Left lung (tissue), 10 donors: ENCODE measurements around the gene RBP2. TPM values are rescaled to one million over a fixed set of nuclear protein-coding genes. Genes with fewer than 3 reads are reported as not detected.
"Not testable (repeated sequence)": the region's sequence is repeated elsewhere in the genome, so short reads cannot be mapped to it uniquely, and the experiment has no call there.

Experiments used
- ATAC-seq: fragments of 200-7000 bp; cut with Tn5 transposase; one replicate; pipeline ENCODE4 v1.9.1; 2020; ENCODE audit warnings: moderate library complexity
- DNase-seq, 4 donors: peaks; one replicate each; pipeline ENCODE4 v3.0.0-alpha.2; 2013 to 2020
- H3K27ac ChIP-seq, 2 donors: fragments of 200-600 bp; sonication (generic) in 1 of 2; one replicate each; pipeline versions ENCODE4 v1.5.0 to v1.8.0; 2020 to 2021
- H3K27me3 ChIP-seq, 2 donors: fragments of 200-600 bp; sonication (generic) in 1 of 2; one replicate each; pipeline versions ENCODE4 v1.5.0 to v1.8.0; 2020 to 2021
- H3K36me3 ChIP-seq, 2 donors: fragments of 200-600 bp; sonication (generic) in 1 of 2; one replicate each; pipeline versions ENCODE4 v1.5.0 to v1.8.0; 2020 to 2021
- H3K4me1 ChIP-seq, 2 donors: fragments of 200-600 bp; one replicate each; pipeline ENCODE4 v1.8.0; 2021
- H3K4me3 ChIP-seq, 2 donors: fragments of 200-600 bp; sonication (generic) in 1 of 2; one replicate each; pipeline versions ENCODE4 v1.5.0 to v1.8.0; 2020 to 2021; ENCODE audit warnings: mild to moderate bottlenecking in 1 of 2
- H3K9me3 ChIP-seq, 2 donors: fragments of 200-600 bp; sonication (generic) in 1 of 2; one replicate each; pipeline versions ENCODE4 v1.5.0 to v1.8.0; 2020 to 2021
- CTCF ChIP-seq, 2 donors: fragments of 200-600 bp; sonication (generic) in 1 of 2; IDR thresholded peaks; one replicate each; pipeline versions ENCODE4 v1.5.0 to v1.8.0; 2021; ENCODE audit warnings: antibody characterized with exemption in 2 of 2
- intact Hi-C, 2 donors: fragments of 100-400 bp; cut with DNase I; formaldehyde crosslinking; loops; one replicate each; pipeline versions ENCODE4 v1.11.2 to v1.14.2; 2022
- polyA plus RNA-seq, 6 donors: library from polyadenylated mRNA; unstranded; fragments of 120-200 nt; gene quantifications; one replicate each; pipeline ENCODE4 v1.2.1, GENCODE V29; 2013; ENCODE audit not compliant: insufficient read length in 6 of 6
- total RNA-seq, 2 donors: library from RNA; stranded (reverse); fragmentation: NEBNext Ultra II Directional; extraction: Animal tissue kit (Norgen Biotek cat#: 25700); gene quantifications; one replicate each; pipeline ENCODE4 v1.2.1, GENCODE V29; 2021
- donor health status: DM: no; HTN: yes; CAD: no.
- donor health status: DM: no; HTN: no; CAD: no.

The RBP2 gene
- total and polyA plus RNA-seq, 8 donors, result 0.26 to 9.3 (median 0.70) TPM; not detected in 1

GRCh38 chr3:139414608-139415224, 61.6 kb downstream of the RBP2 start:
- Histone ChIP-seq H3K27me3 (no peaks in the 10 kb centered on the region), H3K4me1 (no peaks in the 10 kb centered on the region), H3K27ac (no peak overlapping the region), H3K4me3 (no peak overlapping the region), H3K36me3 (no peaks in the 10 kb centered on the region), H3K9me3 (peaks cover 0 to 69% of the 10 kb centered on the region in 2 donors)
- DNase-seq, result no peak
- no peak for TF ChIP-seq CTCF (IDR thresholded peaks at IDR 0.05)
- intact Hi-C loops, result no loop called here
- no peak for ATAC-seq

GRCh38 chr3:139412891-139413290, 63.4 kb downstream of the RBP2 start:
- DNase-seq, intact Hi-C loops, H3K4me1 ChIP-seq, H3K27me3 ChIP-seq, H3K4me3 ChIP-seq, H3K27ac ChIP-seq, H3K36me3 ChIP-seq, ATAC-seq: not testable (repeated sequence)
- peaks cover 0 to 79% of the 10 kb centered on the region in 2 donors for H3K9me3 ChIP-seq

Other genes with a start within 250 kb of the RBP2 start
- gene MRPS22, start 132.5 kb downstream of the RBP2 start, total RNA-seq, result 10 to 100 TPM; 28.4 to 36.8 TPM
- 10 to 100 TPM; 51.3 to 63.0 (median 56.8) TPM for gene MRPS22, start 132.5 kb downstream of the RBP2 start, polyA plus RNA-seq
- 100 to 1,000 TPM; 168 to 169 TPM for gene COPB2, start 86.9 kb downstream of the RBP2 start, total RNA-seq
- gene COPB2, start 86.9 kb downstream of the RBP2 start, polyA plus RNA-seq, result 100 to 1,000 TPM; 133 to 163 (median 153) TPM
- gene RBP1, start 63.2 kb upstream of the RBP2 start, total RNA-seq, result 10 to 100 TPM; 14.1 to 27.6 TPM
- gene RBP1, start 63.2 kb upstream of the RBP2 start, polyA plus RNA-seq, result 100 to 1,000 TPM; 223 to 333 (median 282) TPM
- gene NMNAT3, start 201.5 kb upstream of the RBP2 start, total RNA-seq, result 1 to 10 TPM; 3.2 to 4.5 TPM
- gene NMNAT3, start 201.5 kb upstream of the RBP2 start, polyA plus RNA-seq, result 1 to 10 TPM; 5.1 to 8.0 (median 6.4) TPM